Loucy (cell line): ENCODE results near the gene COL27A1.

Source experiments
- H2AFZ ChIP-seq: fragments of 200-600 bp; sonication (generic); 2 replicates; pipeline ENCODE4 v1.6.0; 2016; ENCODE audit warnings: antibody characterized with exemption, mild to moderate bottlenecking, low read length, moderate library complexity
- H3F3A ChIP-seq: fragments of 200-600 bp; 2 replicates; pipeline ENCODE4 v1.6.0; 2016; ENCODE audit warnings: antibody characterized with exemption, low read depth, mild to moderate bottlenecking
- H3K27me3 ChIP-seq: fragments of 200-600 bp; sonication (generic); 2 replicates; pipeline ENCODE4 v1.6.1; 2014; ENCODE audit warnings: low read length, mild to moderate bottlenecking; ENCODE audit not compliant: insufficient read depth, poor library complexity, severe bottlenecking
- H3K36me3 ChIP-seq: fragments of 200-600 bp; sonication (generic); 2 replicates; pipeline ENCODE4 v1.6.1; 2016; ENCODE audit warnings: low read length; ENCODE audit not compliant: insufficient read depth
- H3K4me1 ChIP-seq: fragments of 200-600 bp; sonication (generic); 2 replicates; pipeline ENCODE4 v1.5.1; 2014; ENCODE audit warnings: low read length, mild to moderate bottlenecking; ENCODE audit not compliant: insufficient read depth, poor library complexity, severe bottlenecking
- H3K4me2 ChIP-seq: fragments of 200-600 bp; sonication (generic); 2 replicates; pipeline ENCODE4 v1.6.0; 2014; ENCODE audit warnings: antibody characterized with exemption, low read length, low read depth, mild to moderate bottlenecking; ENCODE audit not compliant: poor library complexity, severe bottlenecking
- H3K4me3 ChIP-seq: fragments of 200-600 bp; sonication (generic); 2 replicates; pipeline ENCODE4 v1.5.1; 2014; ENCODE audit warnings: low read length, mild to moderate bottlenecking, mixed read lengths; ENCODE audit not compliant: poor library complexity, severe bottlenecking
- H3K79me2 ChIP-seq: fragments of 200-600 bp; sonication (generic); 2 replicates; pipeline ENCODE4 v1.6.1; 2014; ENCODE audit warnings: low read length; ENCODE audit not compliant: insufficient read depth
- H3K9ac ChIP-seq: fragments of 200-600 bp; sonication (generic); 2 replicates; pipeline ENCODE4 v1.6.0; 2014; ENCODE audit warnings: mild to moderate bottlenecking, low read depth, low read length, moderate library complexity; ENCODE audit not compliant: poor library complexity, severe bottlenecking
- H3K9me2 ChIP-seq: fragments of 200-600 bp; sonication (generic); replicated peaks from 2 replicates; pipeline ENCODE4 v1.6.1; 2016; ENCODE audit warnings: low read depth, low read length, mixed read lengths
- H3K9me3 ChIP-seq: fragments of 200-600 bp; sonication (generic); 2 replicates; pipeline ENCODE4 v1.6.1; 2014; ENCODE audit warnings: mild to moderate bottlenecking, antibody characterized with exemption, low read length, low read depth; ENCODE audit not compliant: insufficient read depth
- H4K20me1 ChIP-seq: fragments of 200-600 bp; sonication (generic); 2 replicates; pipeline ENCODE4 v1.6.0; 2014; ENCODE audit warnings: antibody characterized with exemption, low read length, mild to moderate bottlenecking; ENCODE audit not compliant: insufficient read depth, poor library complexity, severe bottlenecking
- CTCF ChIP-seq: fragments of 200-600 bp; sonication (generic); conservative IDR thresholded peaks from 2 replicates; pipeline ENCODE4 v1.5.1; 2014; ENCODE audit warnings: mild to moderate bottlenecking, antibody characterized with exemption, low read length
- EZH2phosphoT487 ChIP-seq: fragments of 200-600 bp; IDR thresholded peaks from 2 replicates; pipeline ENCODE4 v1.6.1; 2018; ENCODE audit warnings: antibody characterized with exemption, mild to moderate bottlenecking, moderate library complexity, borderline replicate concordance

The COL27A1 gene

GRCh38 chr9:114184866-114185265 is 29.5 kb downstream of the COL27A1 start:
- Histone ChIP-seq H3K79me2 (no peaks in the 10 kb centered on the region), H3K4me1 (no peaks in the 10 kb centered on the region), H3K9me2 (no peaks in the 10 kb centered on the region), H3K27me3 (no peaks in the 10 kb centered on the region), H3K4me3 (no peak overlapping the region), H3K9me3 (peaks cover 3% of the 10 kb centered on the region; the same call in 1 of the 2 replicates), H3F3A (no peaks in the 10 kb centered on the region), H4K20me1 (no peaks in the 10 kb centered on the region), H3K4me2 (no peak overlapping the region), H3K9ac (no peak overlapping the region), H3K36me3 (no peaks in the 10 kb centered on the region), H2AFZ (no peak overlapping the region)
- TF ChIP-seq CTCF (no peak), EZH2phosphoT487 (no peak)

GRCh38 chr9:114185570-114186490 is 30.5 kb downstream of the COL27A1 start:
- no peaks in the 10 kb centered on the region for H3K27me3 ChIP-seq
- no peak overlapping the region for H3K9ac ChIP-seq
- TF ChIP-seq EZH2phosphoT487 (no peak), CTCF (no peak)
- no peak overlapping the region for H3K4me2 ChIP-seq
- H3F3A ChIP-seq: no peaks in the 10 kb centered on the region
- no peaks in the 10 kb centered on the region for H3K79me2 ChIP-seq
- no peak overlapping the region for H3K4me3 ChIP-seq
- H3K4me1 ChIP-seq: no peaks in the 10 kb centered on the region
- no peaks in the 10 kb centered on the region for H3K36me3 ChIP-seq
- no peaks in the 10 kb centered on the region for H4K20me1 ChIP-seq
- H2AFZ ChIP-seq: no peak overlapping the region
- H3K9me2 ChIP-seq: no peaks in the 10 kb centered on the region
- H3K9me3 ChIP-seq: peaks cover 7% of the 10 kb centered on the region; the same call in 1 of the 2 replicates

- no peaks in the 10 kb centered on the region for H3K4me1 ChIP-seq
- no peaks in the 10 kb centered on the region for H3F3A ChIP-seq
- H2AFZ ChIP-seq: no peak overlapping the region
- no peaks in the 10 kb centered on the region for H3K36me3 ChIP-seq
- no peaks in the 10 kb centered on the region for H3K79me2 ChIP-seq
- no peak for TF ChIP-seq CTCF
- TF ChIP-seq EZH2phosphoT487: no peak
- H3K9ac ChIP-seq: no peak overlapping the region
- no peaks in the 10 kb centered on the region for H3K9me2 ChIP-seq
- no peak overlapping the region for H3K4me3 ChIP-seq
- peaks cover 7% of the 10 kb centered on the region; the same call in 1 of the 2 replicates for H3K9me3 ChIP-seq
- no peak overlapping the region for H3K4me2 ChIP-seq
- no peaks in the 10 kb centered on the region for H4K20me1 ChIP-seq
- H3K27me3 ChIP-seq: no peaks in the 10 kb centered on the region
These were observed 31.4 kb downstream of the COL27A1 start for GRCh38 chr9:114186605-114187289.
